PFSK-1 (cell line): ENCODE results near the gene ILF3.

Experiments used
- FOXP2 ChIP-seq: optimal IDR thresholded peaks from 2 replicates; pipeline ENCODE3; 2011; ENCODE audit warnings: borderline replicate concordance, control low read depth, inconsistent platforms; ENCODE audit not compliant: insufficient read depth; ENCODE audit errors: extremely low read length, extremely low read depth
- POLR2AphosphoS5 ChIP-seq: IDR thresholded peaks from 2 replicates; pipeline ENCODE4 v1.6.1; 2012; ENCODE audit warnings: low read depth, mild to moderate bottlenecking, control low read depth, low read length, moderate library complexity
- SIN3A ChIP-seq: IDR thresholded peaks from 2 replicates; pipeline ENCODE4 v1.6.1; 2012; ENCODE audit warnings: mild to moderate bottlenecking, low read length, moderate library complexity, borderline replicate concordance; ENCODE audit not compliant: insufficient read depth
- TAF1 ChIP-seq: IDR thresholded peaks from 2 replicates; pipeline ENCODE4 v1.6.1; 2012; ENCODE audit warnings: low read length, control low read depth, borderline replicate concordance; ENCODE audit not compliant: insufficient read depth
- TF ChIP-seq, protein P1 (sequence below), 2 experiments: IDR thresholded peaks; 2 replicates each; pipeline versions ENCODE4 v1.6.1 to v1.8.0; 2011 to 2012; ENCODE audit warnings: low read depth in 2 of 2, low read length in 2 of 2, control low read depth in 1 of 2, inconsistent platforms in 1 of 2, mild to moderate bottlenecking in 1 of 2, moderate library complexity in 1 of 2; ENCODE audit not compliant: insufficient read depth in 1 of 2

Gene ILF3

GRCh38 chr19:10654610-10655456 is 687 bp downstream of the ILF3 start:
- TF ChIP-seq TAF1: 0 out of 2 replicates have a peak, but pooled peaks have one; percentile 23
- TF ChIP-seq FOXP2: no peak

- TF ChIP-seq FOXP2: no peak
- TF ChIP-seq SIN3A: peak; percentile 26; the same call in 1 of the 2 replicates
Observed at GRCh38 chr19:10655457-10656312, 1.5 kb downstream of the ILF3 start.

- TF ChIP-seq FOXP2 (no peak), POLR2AphosphoS5 (no peak), TAF1 (no peak), SIN3A (no peak)
- TF ChIP-seq, protein P1, sequence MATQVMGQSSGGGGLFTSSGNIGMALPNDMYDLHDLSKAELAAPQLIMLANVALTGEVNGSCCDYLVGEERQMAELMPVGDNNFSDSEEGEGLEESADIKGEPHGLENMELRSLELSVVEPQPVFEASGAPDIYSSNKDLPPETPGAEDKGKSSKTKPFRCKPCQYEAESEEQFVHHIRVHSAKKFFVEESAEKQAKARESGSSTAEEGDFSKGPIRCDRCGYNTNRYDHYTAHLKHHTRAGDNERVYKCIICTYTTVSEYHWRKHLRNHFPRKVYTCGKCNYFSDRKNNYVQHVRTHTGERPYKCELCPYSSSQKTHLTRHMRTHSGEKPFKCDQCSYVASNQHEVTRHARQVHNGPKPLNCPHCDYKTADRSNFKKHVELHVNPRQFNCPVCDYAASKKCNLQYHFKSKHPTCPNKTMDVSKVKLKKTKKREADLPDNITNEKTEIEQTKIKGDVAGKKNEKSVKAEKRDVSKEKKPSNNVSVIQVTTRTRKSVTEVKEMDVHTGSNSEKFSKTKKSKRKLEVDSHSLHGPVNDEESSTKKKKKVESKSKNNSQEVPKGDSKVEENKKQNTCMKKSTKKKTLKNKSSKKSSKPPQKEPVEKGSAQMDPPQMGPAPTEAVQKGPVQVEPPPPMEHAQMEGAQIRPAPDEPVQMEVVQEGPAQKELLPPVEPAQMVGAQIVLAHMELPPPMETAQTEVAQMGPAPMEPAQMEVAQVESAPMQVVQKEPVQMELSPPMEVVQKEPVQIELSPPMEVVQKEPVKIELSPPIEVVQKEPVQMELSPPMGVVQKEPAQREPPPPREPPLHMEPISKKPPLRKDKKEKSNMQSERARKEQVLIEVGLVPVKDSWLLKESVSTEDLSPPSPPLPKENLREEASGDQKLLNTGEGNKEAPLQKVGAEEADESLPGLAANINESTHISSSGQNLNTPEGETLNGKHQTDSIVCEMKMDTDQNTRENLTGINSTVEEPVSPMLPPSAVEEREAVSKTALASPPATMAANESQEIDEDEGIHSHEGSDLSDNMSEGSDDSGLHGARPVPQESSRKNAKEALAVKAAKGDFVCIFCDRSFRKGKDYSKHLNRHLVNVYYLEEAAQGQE (IDR thresholded peaks at IDR 0.05; ENCODE audit: insufficient read depth in 1 of 2, low read depth in 2 of 2, low read length in 2 of 2): no peak
Observed at GRCh38 chr19:10660346-10660745, 6.2 kb downstream of the ILF3 start.

- TF ChIP-seq FOXP2: no peak
- TF ChIP-seq TAF1: no peak
- no peak for TF ChIP-seq SIN3A
- TF ChIP-seq, protein P1 (IDR thresholded peaks at IDR 0.05; ENCODE audit: insufficient read depth in 1 of 2, low read depth in 2 of 2, low read length in 2 of 2): no peak
- no peak for TF ChIP-seq POLR2AphosphoS5
Observed at GRCh38 chr19:10661946-10662345, 7.8 kb downstream of the ILF3 start.

DNA sequence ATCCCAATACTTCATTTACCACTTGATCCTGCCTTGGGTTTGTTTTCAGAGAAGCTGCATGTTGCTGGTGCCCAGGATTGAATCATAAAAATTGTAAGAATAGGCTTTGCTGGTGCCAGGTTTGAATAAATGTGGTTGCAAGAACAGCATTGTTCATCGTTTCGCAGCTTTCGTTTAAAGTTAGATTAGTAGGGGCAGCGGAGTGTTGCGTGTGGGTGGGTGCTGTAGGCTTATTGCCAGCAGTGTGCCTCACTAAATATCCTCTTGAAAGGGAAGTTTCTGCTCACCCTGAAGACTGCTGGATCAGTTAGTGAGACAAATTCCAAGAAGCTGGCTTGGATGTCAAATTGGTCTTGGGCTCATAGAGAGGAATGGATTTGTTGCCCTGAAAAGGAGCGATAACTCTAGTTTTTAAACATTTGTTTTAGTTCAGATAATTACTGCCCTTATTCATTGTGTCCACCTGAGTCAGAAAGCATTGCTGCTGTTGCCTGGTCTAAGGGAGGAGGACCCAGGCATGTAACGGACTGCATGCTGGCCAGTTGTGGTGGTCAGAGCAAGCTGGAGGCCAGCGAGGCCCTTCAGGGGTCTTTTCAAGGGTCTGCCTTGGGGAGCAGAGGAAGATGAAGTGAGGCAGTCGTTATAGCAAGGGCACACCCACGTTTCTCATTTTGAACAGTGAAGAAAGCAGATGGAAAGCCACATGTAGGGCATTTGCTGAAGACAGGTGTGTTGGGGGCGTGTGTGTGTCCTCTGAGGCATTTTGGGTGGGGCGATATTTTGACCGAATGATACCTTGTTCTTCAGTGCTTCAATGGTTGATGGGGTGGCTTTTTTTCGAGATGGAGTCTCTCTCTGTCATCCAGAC is 8.5 kb downstream of the ILF3 start:
- TF ChIP-seq FOXP2 (no peak), TAF1 (no peak), SIN3A (no peak), POLR2AphosphoS5 (no peak)
- TF ChIP-seq, protein P1 (IDR thresholded peaks at IDR 0.05; ENCODE audit: insufficient read depth in 1 of 2, low read depth in 2 of 2, low read length in 2 of 2): no peak
